Measurements from ENCODE around the gene COX4I1.

The COX4I1 gene

GRCh38 chr16:85777583-85778310, 21.7 kb upstream of the COX4I1 start:
- no peaks in the 10 kb centered on the region for H3K9me3 ChIP-seq (ENCODE audit: insufficient read depth, low read depth, low read length)
- H3K4me2 ChIP-seq (ENCODE audit: low read depth, low read length, poor library complexity, severe bottlenecking), result no peak overlapping the region
- no peaks in the 10 kb centered on the region for H3K4me1 ChIP-seq (ENCODE audit: insufficient read depth, low read length, poor library complexity, severe bottlenecking)
- H3K9ac ChIP-seq (ENCODE audit: low read depth, low read length, poor library complexity, severe bottlenecking), result no peak overlapping the region
- peaks cover 52% of the 10 kb centered on the region; the same call in 1 of the 2 replicates for H3K36me3 ChIP-seq (ENCODE audit: insufficient read depth, low read length)
- H3K9me2 ChIP-seq (replicated peaks; ENCODE audit: low read depth, low read length), result no peaks in the 10 kb centered on the region
- H2AFZ ChIP-seq (ENCODE audit: low read length), result no peak overlapping the region
- TF ChIP-seq EZH2phosphoT487 (IDR thresholded peaks at IDR 0.05; ENCODE audit: borderline replicate concordance) (no peak), CTCF (conservative IDR thresholded peaks at IDR 0.05; ENCODE audit: low read length) (no peak)
- H3K4me3 ChIP-seq (ENCODE audit: low read length, poor library complexity, severe bottlenecking), result no peak overlapping the region
- H4K20me1 ChIP-seq (ENCODE audit: insufficient read depth, low read length, poor library complexity, severe bottlenecking), result no peaks in the 10 kb centered on the region
- no peaks in the 10 kb centered on the region for H3F3A ChIP-seq (ENCODE audit: low read depth)
- H3K79me2 ChIP-seq (ENCODE audit: insufficient read depth, low read length), result no peaks in the 10 kb centered on the region
- H3K27me3 ChIP-seq (ENCODE audit: insufficient read depth, low read length, poor library complexity, severe bottlenecking), result no peaks in the 10 kb centered on the region

GRCh38 chr16:85778873-85779272, 20.6 kb upstream of the COX4I1 start:
- peaks cover 52% of the 10 kb centered on the region; the same call in 1 of the 2 replicates for H3K36me3 ChIP-seq (ENCODE audit: insufficient read depth, low read length)
- no peaks in the 10 kb centered on the region for H3K9me3 ChIP-seq (ENCODE audit: insufficient read depth, low read depth, low read length)
- H3K79me2 ChIP-seq (ENCODE audit: insufficient read depth, low read length), result no peaks in the 10 kb centered on the region
- no peaks in the 10 kb centered on the region for H3F3A ChIP-seq (ENCODE audit: low read depth)
- no peak for TF ChIP-seq EZH2phosphoT487 (IDR thresholded peaks at IDR 0.05; ENCODE audit: borderline replicate concordance)
- H4K20me1 ChIP-seq (ENCODE audit: insufficient read depth, low read length, poor library complexity, severe bottlenecking), result no peaks in the 10 kb centered on the region
- no peak overlapping the region for H3K4me2 ChIP-seq (ENCODE audit: low read depth, low read length, poor library complexity, severe bottlenecking)
- no peaks in the 10 kb centered on the region for H3K4me1 ChIP-seq (ENCODE audit: insufficient read depth, low read length, poor library complexity, severe bottlenecking)
- H3K27me3 ChIP-seq (ENCODE audit: insufficient read depth, low read length, poor library complexity, severe bottlenecking), result no peaks in the 10 kb centered on the region
- no peak overlapping the region for H2AFZ ChIP-seq (ENCODE audit: low read length)
- no peaks in the 10 kb centered on the region for H3K9me2 ChIP-seq (replicated peaks; ENCODE audit: low read depth, low read length)
- H3K9ac ChIP-seq (ENCODE audit: low read depth, low read length, poor library complexity, severe bottlenecking), result no peak overlapping the region
- H3K4me3 ChIP-seq (ENCODE audit: low read length, poor library complexity, severe bottlenecking), result no peak overlapping the region

GRCh38 chr16:85780281-85780680, 19.2 kb upstream of the COX4I1 start:
- H4K20me1 ChIP-seq (ENCODE audit: insufficient read depth, low read length, poor library complexity, severe bottlenecking), result no peaks in the 10 kb centered on the region
- no peaks in the 10 kb centered on the region for H3K27me3 ChIP-seq (ENCODE audit: insufficient read depth, low read length, poor library complexity, severe bottlenecking)
- TF ChIP-seq CTCF (conservative IDR thresholded peaks at IDR 0.05; ENCODE audit: low read length) (no peak), EZH2phosphoT487 (IDR thresholded peaks at IDR 0.05; ENCODE audit: borderline replicate concordance) (no peak)
- H3K79me2 ChIP-seq (ENCODE audit: insufficient read depth, low read length), result no peaks in the 10 kb centered on the region
- no peak overlapping the region for H3K4me3 ChIP-seq (ENCODE audit: low read length, poor library complexity, severe bottlenecking)
- no peaks in the 10 kb centered on the region for H3K4me1 ChIP-seq (ENCODE audit: insufficient read depth, low read length, poor library complexity, severe bottlenecking)
- peaks cover 52% of the 10 kb centered on the region; the same call in 1 of the 2 replicates for H3K36me3 ChIP-seq (ENCODE audit: insufficient read depth, low read length)
- no peaks in the 10 kb centered on the region for H3K9me3 ChIP-seq (ENCODE audit: insufficient read depth, low read depth, low read length)
- no peak overlapping the region for H3K4me2 ChIP-seq (ENCODE audit: low read depth, low read length, poor library complexity, severe bottlenecking)
- H3F3A ChIP-seq (ENCODE audit: low read depth), result no peaks in the 10 kb centered on the region
- H3K9me2 ChIP-seq (replicated peaks; ENCODE audit: low read depth, low read length), result no peaks in the 10 kb centered on the region
- H2AFZ ChIP-seq (ENCODE audit: low read length), result no peak overlapping the region
- H3K9ac ChIP-seq (ENCODE audit: low read depth, low read length, poor library complexity, severe bottlenecking), result no peak overlapping the region

GRCh38 chr16:85781156-85781555, 18.3 kb upstream of the COX4I1 start:
- TF ChIP-seq CTCF (conservative IDR thresholded peaks at IDR 0.05; ENCODE audit: low read length), result no peak
- TF ChIP-seq EZH2phosphoT487 (IDR thresholded peaks at IDR 0.05; ENCODE audit: borderline replicate concordance), result no peak
- Histone ChIP-seq H3F3A (ENCODE audit: low read depth) (no peaks in the 10 kb centered on the region), H3K36me3 (ENCODE audit: insufficient read depth, low read length) (peaks cover 57% of the 10 kb centered on the region; the same call in 1 of the 2 replicates), H3K4me1 (ENCODE audit: insufficient read depth, low read length, poor library complexity, severe bottlenecking) (no peaks in the 10 kb centered on the region), H3K27me3 (ENCODE audit: insufficient read depth, low read length, poor library complexity, severe bottlenecking) (no peaks in the 10 kb centered on the region), H3K79me2 (ENCODE audit: insufficient read depth, low read length) (no peaks in the 10 kb centered on the region), H4K20me1 (ENCODE audit: insufficient read depth, low read length, poor library complexity, severe bottlenecking) (no peaks in the 10 kb centered on the region), H3K4me3 (ENCODE audit: low read length, poor library complexity, severe bottlenecking) (no peak overlapping the region), H3K9me3 (ENCODE audit: insufficient read depth, low read depth, low read length) (no peaks in the 10 kb centered on the region), H3K4me2 (ENCODE audit: low read depth, low read length, poor library complexity, severe bottlenecking) (no peak overlapping the region), H2AFZ (ENCODE audit: low read length) (no peak overlapping the region), H3K9ac (ENCODE audit: low read depth, low read length, poor library complexity, severe bottlenecking) (no peak overlapping the region), H3K9me2 (replicated peaks; ENCODE audit: low read depth, low read length) (no peaks in the 10 kb centered on the region)

Data from Loucy (cell line).